HG03520 (cell line): ENCODE measurements around the gene ARAF.
"Not testable (repeated sequence)": the region's sequence is repeated elsewhere in the genome, so short reads cannot be mapped to it uniquely, and the experiment has no call there.

Experiments
- ATAC-seq: cut with Tn5 transposase; IDR thresholded peaks from one replicate; pipeline ENCODE4 v1.9.1; 2021; ENCODE audit warnings: mild to moderate bottlenecking, moderate library complexity; ENCODE audit not compliant: unreplicated experiment

Gene ARAF

GRCh38 chrX:47584714-47585113 lies 23.7 kb downstream of the ARAF start:
- no peak for ATAC-seq

GRCh38 chrX:47585273-47585672 lies 24.3 kb downstream of the ARAF start:
- ATAC-seq, result no peak

GRCh38 chrX:47586043-47586787 lies 25.2 kb downstream of the ARAF start:
- no peak for ATAC-seq

- ATAC-seq, result no peak
Measured at GRCh38 chrX:47587091-47587891, 26.3 kb downstream of the ARAF start.

GRCh38 chrX:47587906-47588735 lies 27.1 kb downstream of the ARAF start:
- ATAC-seq, result no peak

- ATAC-seq, result no peak
Measured at GRCh38 chrX:47590984-47591383, 30.0 kb downstream of the ARAF start.

GRCh38 chrX:47593522-47593921 lies 32.5 kb downstream of the ARAF start:
- no peak for ATAC-seq

- ATAC-seq, result no peak
Measured at GRCh38 chrX:47595716-47596251, 34.8 kb downstream of the ARAF start.

- ATAC-seq, result no peak
Measured at GRCh38 chrX:47596256-47596655, 35.3 kb downstream of the ARAF start.

- ATAC-seq, result no peak
Measured at GRCh38 chrX:47597222-47597621, 36.2 kb downstream of the ARAF start.

GRCh38 chrX:47603125-47603524 lies 42.1 kb downstream of the ARAF start:
- not testable (repeated sequence) for ATAC-seq

- no peak for ATAC-seq
Measured at GRCh38 chrX:47605024-47605423, 44.0 kb downstream of the ARAF start.

- no peak for ATAC-seq
Measured at GRCh38 chrX:47607091-47607490, 46.1 kb downstream of the ARAF start.

- no peak for ATAC-seq
Measured at GRCh38 chrX:47608130-47608810, 47.3 kb downstream of the ARAF start.

GRCh38 chrX:47610511-47610910 lies 49.5 kb downstream of the ARAF start:
- ATAC-seq, result no peak

- no peak for ATAC-seq
Measured at GRCh38 chrX:47611489-47611888, 50.5 kb downstream of the ARAF start.

GRCh38 chrX:47611926-47612325 lies 50.9 kb downstream of the ARAF start:
- no peak for ATAC-seq

GRCh38 chrX:47612418-47612817 lies 51.4 kb downstream of the ARAF start:
- ATAC-seq, result no peak

- no peak for ATAC-seq
Measured at GRCh38 chrX:47613082-47613481, 52.1 kb downstream of the ARAF start.

GRCh38 chrX:47614618-47615017 lies 53.6 kb downstream of the ARAF start:
- no peak for ATAC-seq
